ENCODE results near the gene MRPS18A. TPM values are rescaled to one million over a fixed set of nuclear protein-coding genes. Genes with fewer than 3 reads are reported as not detected.

MRPS18A gene
- total and polyA plus RNA-seq, 2 donors (not counting 1 experiment from before 2014, with no cell fraction given) = 39.6 to 46.3 TPM

DNA sequence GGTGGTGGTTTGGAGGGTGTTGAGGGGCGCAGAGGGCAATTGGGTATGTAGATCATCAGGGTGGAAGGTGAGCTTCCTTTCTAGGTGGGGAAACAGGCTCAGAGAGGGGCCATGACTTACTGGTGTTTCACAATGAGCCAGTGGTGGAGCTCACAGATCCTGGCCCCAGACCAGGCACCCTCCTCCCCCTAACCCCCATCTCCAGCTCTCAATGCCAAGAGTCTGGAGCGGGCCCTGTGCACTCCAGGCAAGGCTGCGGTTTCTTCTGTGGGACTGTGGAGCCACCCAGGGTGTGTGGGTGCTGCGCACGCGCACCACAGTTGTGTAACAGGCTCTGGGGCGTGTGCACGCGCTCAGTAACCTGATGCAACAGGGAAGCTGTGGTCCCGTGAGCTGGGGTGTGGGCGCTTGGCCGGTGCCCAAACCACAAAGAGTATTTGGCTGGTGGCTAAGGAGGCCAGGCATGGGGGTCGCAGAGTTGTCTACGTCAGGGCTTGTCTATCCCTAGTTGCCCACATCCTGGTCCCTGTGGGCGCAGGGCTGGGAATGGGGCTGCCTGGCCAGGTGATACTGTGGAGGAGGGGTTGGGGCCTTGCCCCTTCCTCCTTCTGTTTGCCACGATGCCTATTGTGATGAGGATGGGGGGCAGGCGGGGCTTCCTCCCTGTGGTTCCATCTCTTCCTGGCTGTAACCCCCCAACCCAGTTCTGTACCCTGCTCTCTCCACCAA, 37.5 kb upstream of the MRPS18A start:
- Histone ChIP-seq H4K20me1 (ENCODE audit: control insufficient read depth, insufficient read depth, low read length, poor library complexity, severe bottlenecking) (no peaks in the 10 kb centered on the region), H3K4me3 (ENCODE audit: control extremely low read depth in 1 of 5, extremely low read depth in 1 of 5, insufficient read depth in 1 of 5, low read depth in 2 of 5, low read length in 4 of 5) (no peak overlapping the region), H2AFZ (ENCODE audit: insufficient read depth, low read depth, low read length, poor library complexity, severe bottlenecking) (peak overlapping the region; percentile 54), H3K4me1 (ENCODE audit: control insufficient read depth in 2 of 2, insufficient read depth in 2 of 2, low read length in 2 of 2) (peaks cover 20 to 24% of the 10 kb centered on the region in 2 donors), H3K4me2 (replicated peaks; ENCODE audit: low read depth, low read length, poor library complexity, severe bottlenecking) (peak overlapping the region; percentile 66), H3K36me3 (replicated peaks in 1 of 2; ENCODE audit: control extremely low read depth in 1 of 2, control insufficient read depth in 1 of 2, extremely low read depth in 1 of 2, insufficient read depth in 2 of 2, low read length in 1 of 2) (no peaks in the 10 kb centered on the region), H3K9ac (ENCODE audit: low read length) (peak overlapping the region; percentile 6), H3K27me3 (replicated peaks in 1 of 4; ENCODE audit: control extremely low read depth in 1 of 4, control insufficient read depth in 3 of 4, insufficient read depth in 4 of 4, low read length in 3 of 4) (no peaks in the 10 kb centered on the region), H3K79me2 (ENCODE audit: control insufficient read depth, insufficient read depth, low read length) (no peaks in the 10 kb centered on the region), H3K9me3 (ENCODE audit: control extremely low read depth in 1 of 3, control insufficient read depth in 2 of 3, insufficient read depth in 1 of 3, low read length in 2 of 3) (peaks cover 0 to 6% (median 4%) of the 10 kb centered on the region in 3 donors), H3K27ac (ENCODE audit: low read length in 2 of 2) (peak overlapping the region in 1 of 2 donors; percentile 5)
- 3% methylated on average over 15 of the region's 17 CpGs for WGBS (ENCODE audit: insufficient coverage)
- POLR2A ChIA-PET = interaction anchor here (0.8 to 1.0 kb wide), 2 partner anchors 10 to 11 kb away, joined by 3 to 4 read pairs; no protein-coding TSS in a partner anchor
- CTCF ChIA-PET = interaction anchor here (0.6 to 8.1 kb wide), 18 partner anchors 10 to 435 kb away, joined by 3 to 128 read pairs (median 4); partner anchors contain the start of gene VEGFA
- Mint-ChIP-seq H3K27ac (peak overlapping the region; percentile 67), H3K9me3 (ENCODE audit: insufficient read depth) (no peaks in the 10 kb centered on the region), H3K4me3 (peak overlapping the region; percentile 47), H3K27me3 (peaks cover 5% of the 10 kb centered on the region), H3K4me1 (peaks cover 27% of the 10 kb centered on the region)
- ATAC-seq (ENCODE audit: low read depth) (peak; percentile 76), DNase-seq (peak; percentile 89)
- intact Hi-C loops (cut with micrococcal nuclease) = loop anchor here (1.0 to 5.0 kb wide), 5 partner anchors 32 to 354 kb away; partner anchors contain the start of gene VEGFA
- TF ChIP-seq, protein P1, sequence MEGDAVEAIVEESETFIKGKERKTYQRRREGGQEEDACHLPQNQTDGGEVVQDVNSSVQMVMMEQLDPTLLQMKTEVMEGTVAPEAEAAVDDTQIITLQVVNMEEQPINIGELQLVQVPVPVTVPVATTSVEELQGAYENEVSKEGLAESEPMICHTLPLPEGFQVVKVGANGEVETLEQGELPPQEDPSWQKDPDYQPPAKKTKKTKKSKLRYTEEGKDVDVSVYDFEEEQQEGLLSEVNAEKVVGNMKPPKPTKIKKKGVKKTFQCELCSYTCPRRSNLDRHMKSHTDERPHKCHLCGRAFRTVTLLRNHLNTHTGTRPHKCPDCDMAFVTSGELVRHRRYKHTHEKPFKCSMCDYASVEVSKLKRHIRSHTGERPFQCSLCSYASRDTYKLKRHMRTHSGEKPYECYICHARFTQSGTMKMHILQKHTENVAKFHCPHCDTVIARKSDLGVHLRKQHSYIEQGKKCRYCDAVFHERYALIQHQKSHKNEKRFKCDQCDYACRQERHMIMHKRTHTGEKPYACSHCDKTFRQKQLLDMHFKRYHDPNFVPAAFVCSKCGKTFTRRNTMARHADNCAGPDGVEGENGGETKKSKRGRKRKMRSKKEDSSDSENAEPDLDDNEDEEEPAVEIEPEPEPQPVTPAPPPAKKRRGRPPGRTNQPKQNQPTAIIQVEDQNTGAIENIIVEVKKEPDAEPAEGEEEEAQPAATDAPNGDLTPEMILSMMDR (IDR thresholded peaks at IDR 0.05) = no peak
- TF ChIP-seq EZH2 (IDR thresholded peaks at IDR 0.05; ENCODE audit: borderline replicate concordance, insufficient read depth, low read depth, low read length, poor library complexity, severe bottlenecking) = no peak

DNA sequence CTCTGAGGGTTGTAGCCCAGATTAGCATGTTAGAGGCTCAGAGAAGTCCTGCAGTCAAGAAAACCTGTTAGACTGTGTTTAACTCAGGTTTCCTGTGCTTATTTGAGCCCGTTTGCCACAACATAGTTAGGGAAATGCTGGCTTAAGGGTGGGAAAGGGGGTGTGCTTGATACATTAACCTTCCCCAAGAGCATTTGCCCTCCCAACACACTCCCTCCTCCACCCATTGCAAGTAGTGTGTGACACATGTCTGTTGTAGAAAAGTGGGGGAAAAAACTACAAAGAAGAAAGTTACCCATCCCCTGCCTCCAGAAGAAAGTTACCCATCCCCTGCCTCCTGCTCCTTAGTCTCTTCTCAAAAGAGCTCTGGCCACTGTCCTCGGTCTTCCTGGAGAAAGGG, 36.8 kb upstream of the MRPS18A start:
- peak overlapping the region; percentile 6 for H3K9ac ChIP-seq (ENCODE audit: low read length)
- H3K4me3 ChIP-seq (ENCODE audit: control extremely low read depth in 1 of 5, extremely low read depth in 1 of 5, insufficient read depth in 1 of 5, low read depth in 2 of 5, low read length in 4 of 5) = no peak overlapping the region
- peak overlapping the region; percentile 54 for H2AFZ ChIP-seq (ENCODE audit: insufficient read depth, low read depth, low read length, poor library complexity, severe bottlenecking)

More for the DNA sequence above, 36.8 kb upstream of the MRPS18A start:
- Histone ChIP-seq H4K20me1 (ENCODE audit: control insufficient read depth, insufficient read depth, low read length, poor library complexity, severe bottlenecking) (no peaks in the 10 kb centered on the region), H3K4me2 (replicated peaks; ENCODE audit: low read depth, low read length, poor library complexity, severe bottlenecking) (peak overlapping the region; percentile 66), H3K9me3 (ENCODE audit: control extremely low read depth in 1 of 3, control insufficient read depth in 2 of 3, insufficient read depth in 1 of 3, low read length in 2 of 3) (no peaks in the 10 kb centered on the region), H3K27me3 (replicated peaks in 1 of 4; ENCODE audit: control extremely low read depth in 1 of 4, control insufficient read depth in 3 of 4, insufficient read depth in 4 of 4, low read length in 3 of 4) (no peaks in the 10 kb centered on the region), H3K27ac (ENCODE audit: low read length in 2 of 2) (no peak overlapping the region), H3K36me3 (replicated peaks in 1 of 2; ENCODE audit: control extremely low read depth in 1 of 2, control insufficient read depth in 1 of 2, extremely low read depth in 1 of 2, insufficient read depth in 2 of 2, low read length in 1 of 2) (no peaks in the 10 kb centered on the region), H3K4me1 (ENCODE audit: control insufficient read depth in 2 of 2, insufficient read depth in 2 of 2, low read length in 2 of 2) (peaks cover 20 to 24% of the 10 kb centered on the region in 2 donors), H3K79me2 (ENCODE audit: control insufficient read depth, insufficient read depth, low read length) (no peaks in the 10 kb centered on the region)
- Mint-ChIP-seq H3K27me3 (peaks cover 9% of the 10 kb centered on the region), H3K27ac (no peak overlapping the region), H3K4me3 (no peak overlapping the region), H3K4me1 (peaks cover 27% of the 10 kb centered on the region), H3K9me3 (ENCODE audit: insufficient read depth) (no peaks in the 10 kb centered on the region)
- CTCF ChIA-PET = interaction anchor here (0.6 to 8.1 kb wide), 20 partner anchors 9 to 436 kb away, joined by 3 to 128 read pairs (median 4); partner anchors contain the start of gene VEGFA
- no CpG with 5 or more reads among the region's 2 CpGs for WGBS (ENCODE audit: insufficient coverage)
- no peak for TF ChIP-seq EZH2 (IDR thresholded peaks at IDR 0.05; ENCODE audit: borderline replicate concordance, insufficient read depth, low read depth, low read length, poor library complexity, severe bottlenecking)
- TF ChIP-seq, protein P1 (IDR thresholded peaks at IDR 0.05) = no peak
- intact Hi-C loops (cut with micrococcal nuclease) = loop anchor here (1.0 to 5.0 kb wide), 4 partner anchors 33 to 355 kb away; no protein-coding TSS in a partner anchor
- no peak for ATAC-seq (ENCODE audit: low read depth)
- POLR2A ChIA-PET = interaction anchor here (1.0 kb wide), 1 partner anchor 9 kb away, joined by 4 read pairs; no protein-coding TSS in a partner anchor
- DNase-seq = peak; percentile 37

All from B cell (primary cell).